GM19238 (cell line): ENCODE data around the gene SMIM1.

Experiments
- DNase-seq: peaks from one replicate; pipeline ENCODE4 v3.0.0; 2011; ENCODE audit warnings: low spot score; ENCODE audit not compliant: insufficient read length

SMIM1 gene

DNA sequence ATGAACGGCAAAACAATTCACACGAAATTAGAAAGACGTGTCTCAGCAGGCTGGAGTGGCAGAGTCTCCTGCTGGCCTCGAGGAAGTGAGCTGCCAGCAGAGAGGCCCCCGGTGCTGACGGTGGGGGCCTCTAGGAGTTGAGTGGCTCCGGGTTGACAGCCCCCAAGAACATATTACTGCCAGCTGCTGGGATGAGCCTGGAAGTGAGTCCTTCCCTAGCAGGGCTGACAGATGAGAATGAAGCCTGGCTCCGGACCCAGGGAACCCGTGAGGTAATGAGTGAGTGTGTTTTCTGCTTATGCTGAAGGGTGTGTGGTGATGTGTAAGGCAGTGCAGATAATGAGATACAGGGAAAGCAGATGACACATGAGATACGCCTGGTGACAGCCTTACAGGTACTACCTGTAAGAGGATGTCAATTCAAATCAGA lies 47.2 kb downstream of the SMIM1 start:
- DNase-seq: no peak

GRCh38 chr1:3820316-3820715 lies 47.8 kb downstream of the SMIM1 start:
- no peak for DNase-seq

DNA sequence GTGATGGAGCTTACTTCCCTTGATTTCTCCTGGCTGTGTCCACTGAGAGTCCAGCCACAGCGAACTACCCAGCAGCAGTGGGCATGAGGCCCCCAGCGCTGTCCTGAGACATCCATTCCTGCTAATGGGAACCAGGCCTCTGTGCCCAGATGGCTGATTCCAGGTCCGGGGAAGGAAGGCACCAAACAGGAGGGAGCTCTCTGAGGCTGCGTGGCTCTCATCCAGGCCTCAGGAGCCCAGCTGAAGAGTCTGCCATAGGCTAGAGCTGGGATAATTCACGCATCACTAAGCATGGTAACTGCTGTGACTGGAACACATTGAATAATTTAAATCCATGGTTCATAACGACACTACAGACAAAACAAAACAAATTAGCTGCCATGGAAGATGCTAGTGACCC lies 48.5 kb downstream of the SMIM1 start:
- no peak for DNase-seq

DNA sequence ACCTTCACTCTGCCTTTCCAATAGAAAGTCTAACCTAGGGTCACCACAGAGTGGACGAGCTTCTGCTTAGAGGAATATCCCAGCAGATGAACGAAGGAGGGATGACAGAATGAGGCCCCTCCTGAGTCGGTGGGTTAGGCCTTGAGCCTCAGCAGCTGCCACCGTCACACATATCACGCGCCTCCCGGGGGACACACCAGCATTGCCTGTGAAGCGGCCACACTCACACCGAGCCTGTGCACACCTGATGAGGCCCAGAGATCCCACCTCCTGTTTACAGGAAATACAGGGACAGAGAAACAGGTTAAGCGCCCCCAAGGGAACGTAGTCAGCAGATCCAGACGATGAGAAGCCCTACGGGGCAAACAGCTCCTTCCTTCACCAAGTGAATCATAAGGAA lies 48.9 kb downstream of the SMIM1 start:
- DNase-seq: no peak

- no peak for DNase-seq
These were observed 49.4 kb downstream of the SMIM1 start for GRCh38 chr1:3821908-3822307.

DNA sequence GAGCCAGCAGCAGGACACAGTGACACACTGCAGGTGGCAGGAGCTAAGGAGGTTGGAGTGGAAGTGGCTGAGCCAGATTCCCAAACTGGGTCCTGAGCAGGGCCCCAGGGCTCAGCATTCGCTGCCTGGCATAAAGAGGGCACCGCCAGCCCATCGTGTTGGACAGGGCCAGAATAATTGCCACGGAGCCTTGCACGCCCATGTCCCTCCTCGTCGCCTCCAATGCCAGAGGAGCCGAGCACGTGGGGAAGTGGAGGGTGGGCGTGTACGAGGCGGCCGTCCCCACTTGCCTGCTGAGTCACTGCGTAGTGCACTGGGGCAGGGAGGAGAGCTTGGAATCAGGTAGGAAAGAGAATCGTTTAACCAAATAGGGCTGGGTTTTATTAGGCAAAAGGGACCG lies 49.9 kb downstream of the SMIM1 start:
- no peak for DNase-seq

- DNase-seq: no peak
These were observed 52.1 kb downstream of the SMIM1 start for GRCh38 chr1:3824650-3825049.

- no peak for DNase-seq
These were observed 52.8 kb downstream of the SMIM1 start for GRCh38 chr1:3825356-3825755.
